Measurements from ENCODE around the gene EGLN3.

GRCh38 chr14:33909380-33910084, 41.3 kb downstream of the EGLN3 start:
- no peak for TF ChIP-seq EZH2 (IDR thresholded peaks at IDR 0.05; ENCODE audit: low read length, unreplicated experiment)
- no peak for TF ChIP-seq CTCF (conservative IDR thresholded peaks at IDR 0.05; ENCODE audit: low read depth, low read length)

All from PC-3 (cell line).